ENCODE measurements around the gene PPM1L.

The PPM1L gene

DNA sequence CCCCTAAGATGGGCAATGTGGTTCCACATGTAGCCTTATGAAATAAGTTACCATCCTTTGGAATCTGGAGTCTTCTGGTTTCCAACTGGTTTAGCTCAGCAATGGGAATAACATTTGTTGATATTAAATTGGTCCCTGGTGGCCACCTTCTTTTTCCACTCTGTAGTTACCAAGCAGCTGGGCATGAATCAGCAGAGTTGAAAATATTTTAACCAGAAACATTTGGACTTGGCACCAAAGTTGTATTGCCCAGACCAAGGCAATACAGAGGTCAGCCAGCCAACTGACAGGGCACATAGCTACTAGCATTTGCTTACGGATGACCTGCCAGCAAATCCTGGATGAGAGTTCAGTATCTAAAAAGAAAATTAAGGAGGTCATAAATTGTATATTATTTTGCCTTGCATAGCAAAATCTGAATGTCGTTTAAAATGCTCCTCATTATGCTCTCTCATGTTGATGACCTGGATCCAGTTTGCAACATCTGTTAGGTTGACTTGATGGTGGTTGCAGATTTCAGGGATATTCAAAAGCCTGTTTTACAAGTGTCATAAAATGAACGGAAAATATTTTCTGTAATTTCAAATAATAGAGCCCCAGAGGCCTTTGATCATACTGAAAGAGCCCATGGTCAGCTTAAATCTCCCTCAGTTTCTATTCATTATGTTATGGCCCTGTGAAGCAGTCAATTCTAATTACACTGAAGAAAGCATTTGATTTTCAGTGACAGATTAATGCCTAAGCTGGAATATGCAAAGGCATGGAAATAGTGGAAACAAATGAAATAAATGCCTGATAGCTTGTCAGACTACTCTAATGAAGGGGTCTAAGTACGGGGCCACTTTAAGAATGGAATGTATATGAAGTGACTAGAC lies 54.6 kb downstream of the PPM1L start:
- no peak for DNase-seq

DNA sequence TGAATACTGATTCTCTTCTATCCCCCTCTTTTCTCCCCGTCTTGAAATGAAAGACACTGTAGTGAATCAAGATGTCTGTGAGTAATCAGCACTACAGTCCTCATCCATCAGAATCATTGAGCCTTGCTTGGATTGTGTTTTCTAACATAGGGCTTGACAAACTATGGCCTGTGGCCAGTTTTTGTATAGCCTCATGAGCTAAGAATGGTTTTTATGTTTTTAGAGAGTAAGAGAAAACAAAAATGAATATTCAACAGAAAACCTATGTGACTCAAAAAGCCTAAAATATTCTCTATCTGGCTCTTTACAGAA lies 55.2 kb downstream of the PPM1L start:
- DNase-seq, result no peak

DNA sequence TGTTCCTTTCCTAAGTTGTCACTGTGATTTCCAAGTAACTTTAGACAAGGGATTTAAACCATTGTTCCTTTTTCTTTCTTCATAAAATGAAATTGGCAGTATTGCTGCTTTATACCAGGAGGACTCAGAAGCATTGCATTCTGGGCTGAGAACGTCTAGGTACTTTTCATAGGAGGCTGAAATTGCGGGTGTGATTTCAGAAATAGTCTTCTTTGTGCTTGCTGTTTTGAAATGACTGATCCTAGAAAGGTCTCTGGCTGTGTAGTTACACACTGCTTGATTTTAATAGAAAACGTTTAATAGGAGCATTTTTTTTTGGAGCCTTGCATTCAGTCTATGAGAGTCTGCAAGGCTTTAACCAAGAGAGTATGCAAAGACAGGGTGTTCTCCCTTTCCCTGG lies 56.3 kb downstream of the PPM1L start:
- no peak for DNase-seq

DNA sequence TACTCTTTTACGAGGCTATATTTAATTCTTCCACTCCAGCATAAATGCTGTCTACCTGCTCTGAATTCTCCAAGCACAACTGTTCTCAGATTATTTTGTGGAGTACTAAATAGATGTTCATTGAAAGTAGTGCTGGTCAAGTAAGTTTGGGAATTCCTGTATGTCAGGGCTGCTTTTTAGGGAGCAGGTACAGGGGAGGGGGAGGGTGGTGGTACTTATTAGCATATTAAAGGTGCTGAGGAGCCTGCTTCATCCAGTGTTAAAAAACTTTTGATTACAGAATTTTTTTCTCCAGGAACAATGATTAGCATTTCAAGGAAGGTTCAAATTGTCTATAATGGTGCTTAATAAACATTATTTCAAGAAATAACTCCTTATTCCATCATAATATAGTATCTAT lies 59.2 kb downstream of the PPM1L start:
- DNase-seq, result no peak

DNA sequence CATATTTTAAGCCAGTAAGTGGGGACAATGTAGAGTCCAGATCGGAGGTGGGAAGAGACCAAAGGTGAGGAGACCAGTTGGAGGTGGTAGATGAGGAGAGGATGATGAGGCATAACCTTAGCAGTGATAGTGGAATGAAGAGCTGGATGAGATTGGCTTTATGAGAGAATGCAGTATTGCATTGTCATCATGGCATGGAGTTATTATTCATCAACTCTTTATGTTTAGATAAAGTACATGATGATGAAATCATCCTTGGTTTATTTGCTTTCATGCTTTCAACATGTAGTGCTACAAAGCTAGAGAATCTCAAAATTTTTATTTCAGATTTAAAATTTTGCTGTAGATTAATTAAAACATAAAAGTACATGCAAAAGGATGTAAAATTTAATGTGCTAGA lies 64.0 kb downstream of the PPM1L start:
- no peak for DNase-seq

DNA sequence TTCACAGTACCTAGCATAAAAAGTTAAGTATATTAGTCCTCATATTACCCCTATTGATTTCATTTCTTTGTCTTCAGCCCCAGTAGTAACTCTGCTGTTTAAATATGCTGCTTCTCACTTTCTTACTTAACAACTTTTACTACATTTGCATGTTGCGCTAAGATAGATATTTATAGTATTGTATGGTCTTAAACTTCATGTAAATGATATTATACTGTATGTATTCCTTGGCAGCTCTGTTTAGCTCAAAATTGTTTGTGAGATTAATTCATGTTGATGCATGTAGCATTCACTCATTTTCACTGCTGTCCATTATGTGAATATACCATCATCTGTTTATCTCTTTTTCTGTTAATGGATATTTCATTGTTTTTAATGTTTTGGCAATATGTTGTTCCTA lies 64.4 kb downstream of the PPM1L start:
- no peak for DNase-seq

DNA sequence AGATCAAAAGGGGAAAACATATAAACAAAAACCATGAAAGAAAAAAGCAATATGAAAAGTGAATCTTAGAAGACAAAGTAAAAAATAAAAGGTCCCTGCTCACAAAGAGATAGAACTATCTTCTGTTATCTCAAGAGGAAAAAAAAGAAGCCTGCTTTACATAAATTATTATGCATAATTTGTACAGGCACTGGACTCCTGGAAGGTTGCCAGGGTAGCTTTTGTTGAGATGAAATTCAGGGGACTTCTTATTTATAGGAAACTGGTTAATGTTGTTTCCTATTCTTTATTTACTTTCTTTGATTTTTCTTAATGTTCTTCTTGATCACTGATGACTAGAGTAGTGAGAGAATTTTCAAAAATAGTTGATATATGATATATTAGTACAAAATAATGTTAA lies 66.9 kb downstream of the PPM1L start:
- no peak for DNase-seq

DNA sequence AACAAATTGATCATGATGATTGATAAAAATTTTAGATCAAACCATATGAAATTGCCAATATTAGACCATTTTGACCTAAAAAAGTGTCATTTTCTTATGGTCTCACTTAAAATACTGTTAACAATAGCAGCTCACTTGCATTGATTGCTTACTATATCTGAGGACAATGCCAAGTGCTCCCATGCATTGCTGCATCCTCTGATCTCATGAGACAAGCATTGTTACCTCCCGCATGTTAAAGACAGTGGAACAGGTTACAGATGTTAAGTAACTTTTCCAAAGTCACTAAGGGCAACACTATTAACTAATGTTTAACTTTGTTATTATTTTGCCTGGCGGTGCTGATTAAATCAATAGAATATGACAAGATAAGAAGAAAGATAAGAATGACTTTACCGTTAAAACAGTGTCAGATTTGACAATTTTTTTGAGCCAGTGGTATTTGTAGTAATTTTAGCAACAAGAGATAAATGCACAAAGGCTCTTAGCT lies 69.3 kb downstream of the PPM1L start:
- no peak for DNase-seq

DNA sequence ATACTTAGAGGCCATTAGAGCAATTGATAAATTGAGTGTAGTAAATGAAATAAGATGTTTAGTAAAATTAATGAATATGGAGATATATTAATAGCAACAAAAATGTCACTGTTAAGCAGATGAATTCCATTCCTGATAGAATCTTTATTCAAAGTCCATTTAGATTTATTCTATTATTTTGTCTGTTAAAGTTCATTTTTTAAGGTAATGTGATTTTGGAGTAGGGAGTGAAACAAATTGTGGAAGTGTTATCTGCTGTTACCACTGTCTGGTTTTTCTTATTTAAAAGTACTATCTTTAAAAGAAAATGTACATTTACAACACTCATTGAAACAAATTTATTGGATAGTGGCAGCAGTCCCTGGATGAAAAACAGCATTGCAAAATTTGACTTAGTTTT lies 70.4 kb downstream of the PPM1L start:
- no peak for DNase-seq

DNA sequence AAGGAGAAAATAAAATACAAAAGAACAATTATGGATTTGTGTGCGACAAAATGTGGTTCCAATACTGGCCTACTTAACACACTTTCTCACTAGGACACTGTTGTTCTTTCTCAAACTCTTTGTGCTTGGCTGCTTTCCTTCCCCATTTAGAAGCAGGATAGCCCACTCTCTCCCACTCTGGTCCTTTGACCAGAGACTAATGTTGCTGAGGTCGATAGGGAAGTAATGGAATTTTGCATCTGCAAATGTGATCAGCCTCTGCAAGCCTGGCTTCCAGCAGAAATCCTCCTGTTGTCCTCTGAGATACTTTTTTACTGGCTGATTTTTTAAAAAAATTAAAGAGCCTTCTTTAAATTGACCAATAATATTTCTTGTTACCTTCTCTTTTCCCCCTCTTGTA lies 71.0 kb downstream of the PPM1L start:
- DNase-seq, result no peak

DNA sequence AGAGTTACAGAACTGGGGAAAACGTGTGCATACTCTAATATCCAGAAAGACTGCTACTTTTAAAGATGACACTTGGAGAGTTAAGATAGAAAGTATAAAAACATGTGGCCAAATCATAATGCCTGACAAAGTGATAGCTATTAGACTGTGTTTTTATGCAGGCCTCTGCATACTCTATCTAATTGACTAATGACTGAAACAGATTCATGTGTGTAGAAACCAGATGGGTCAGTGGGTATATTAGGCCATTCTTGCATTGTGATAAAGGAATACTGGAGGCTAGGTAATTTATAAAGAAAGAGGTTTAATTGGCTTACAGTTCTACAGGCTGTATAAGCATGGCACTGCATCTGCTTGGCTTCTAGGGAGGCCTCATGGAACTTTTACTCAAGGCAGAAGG lies 71.5 kb downstream of the PPM1L start:
- no peak for DNase-seq

DNA sequence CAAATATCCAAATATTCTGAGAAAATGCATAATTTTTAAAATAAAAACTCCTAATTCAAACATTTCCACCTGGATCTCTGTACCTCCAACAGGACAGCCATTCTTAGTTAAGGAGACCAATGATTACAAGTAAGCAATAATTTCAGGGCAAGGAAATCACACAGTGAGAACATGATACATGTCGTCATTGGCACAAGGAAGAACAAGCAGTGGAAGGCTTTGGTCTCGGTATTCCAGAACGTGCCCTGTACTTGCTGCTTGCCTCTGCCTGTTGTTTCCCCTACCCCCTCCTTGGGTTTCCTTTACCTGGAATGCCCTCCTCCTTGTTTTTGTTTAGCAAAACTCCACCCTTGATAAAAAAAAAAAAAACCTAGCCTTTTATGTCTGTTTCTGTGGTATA lies 72.8 kb downstream of the PPM1L start:
- DNase-seq, result no peak

DNA sequence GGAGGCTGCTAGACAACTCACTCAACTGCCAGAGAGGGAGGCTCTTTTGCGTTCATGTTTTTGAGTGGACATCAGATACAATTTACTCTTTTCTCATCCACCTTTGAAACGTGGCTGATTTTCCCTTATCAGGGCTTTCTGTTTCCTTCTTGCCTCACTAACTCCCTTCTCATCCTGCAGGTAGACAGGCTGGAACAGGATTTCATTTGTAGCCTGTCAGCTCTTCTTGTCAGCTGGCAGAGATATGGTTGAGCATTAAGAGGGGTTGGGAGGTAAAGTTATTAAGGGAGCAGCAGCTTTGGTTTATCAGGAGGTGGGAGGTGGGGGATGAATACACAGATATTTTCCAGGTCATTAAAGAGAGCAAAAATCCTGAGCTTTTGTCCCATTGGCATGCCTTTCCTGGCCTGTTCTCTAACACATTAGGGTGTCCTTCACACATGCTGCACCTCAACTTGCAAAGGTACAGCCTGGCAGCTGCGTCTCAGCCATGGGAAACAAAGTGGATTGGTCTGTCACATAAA lies 73.5 kb downstream of the PPM1L start:
- no peak for DNase-seq

DNA sequence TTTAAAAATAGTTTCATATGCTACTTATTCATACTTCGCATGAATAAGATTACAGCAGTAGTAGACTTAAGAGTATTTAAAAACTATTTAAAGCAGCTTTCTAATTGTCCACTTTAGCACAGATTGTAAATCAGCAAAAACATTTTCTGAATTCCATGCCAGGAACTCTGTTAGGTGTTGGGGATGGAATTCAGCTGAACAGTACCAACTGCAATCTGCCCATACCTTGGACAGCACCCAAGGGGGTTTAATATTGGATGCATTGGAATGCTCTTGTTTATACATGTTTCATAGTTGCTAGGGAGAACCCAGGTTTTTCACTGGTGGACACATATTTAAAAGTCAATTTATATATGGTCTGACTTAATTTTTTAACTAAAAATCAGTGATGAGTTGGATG lies 74.8 kb downstream of the PPM1L start:
- DNase-seq, result no peak

DNA sequence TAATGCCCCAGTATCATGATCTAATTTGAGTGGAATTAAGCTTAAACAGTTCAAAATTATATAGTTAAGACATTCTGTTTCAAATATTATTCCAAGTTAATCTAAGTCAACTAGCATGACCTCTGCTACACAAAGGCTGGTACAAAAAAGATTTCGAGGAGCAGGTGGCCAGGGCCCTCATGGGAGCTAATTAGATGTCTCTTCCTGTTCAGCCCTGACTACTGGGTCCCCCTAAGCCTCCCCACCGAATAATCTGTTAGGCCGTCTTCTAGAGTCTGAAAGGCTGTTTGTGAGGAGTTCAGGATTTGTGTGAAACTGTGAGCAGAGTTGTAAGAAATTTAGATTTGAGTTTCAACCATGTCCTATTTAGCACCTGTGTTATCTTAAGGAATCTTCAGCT lies 75.4 kb downstream of the PPM1L start:
- DNase-seq, result no peak

DNA sequence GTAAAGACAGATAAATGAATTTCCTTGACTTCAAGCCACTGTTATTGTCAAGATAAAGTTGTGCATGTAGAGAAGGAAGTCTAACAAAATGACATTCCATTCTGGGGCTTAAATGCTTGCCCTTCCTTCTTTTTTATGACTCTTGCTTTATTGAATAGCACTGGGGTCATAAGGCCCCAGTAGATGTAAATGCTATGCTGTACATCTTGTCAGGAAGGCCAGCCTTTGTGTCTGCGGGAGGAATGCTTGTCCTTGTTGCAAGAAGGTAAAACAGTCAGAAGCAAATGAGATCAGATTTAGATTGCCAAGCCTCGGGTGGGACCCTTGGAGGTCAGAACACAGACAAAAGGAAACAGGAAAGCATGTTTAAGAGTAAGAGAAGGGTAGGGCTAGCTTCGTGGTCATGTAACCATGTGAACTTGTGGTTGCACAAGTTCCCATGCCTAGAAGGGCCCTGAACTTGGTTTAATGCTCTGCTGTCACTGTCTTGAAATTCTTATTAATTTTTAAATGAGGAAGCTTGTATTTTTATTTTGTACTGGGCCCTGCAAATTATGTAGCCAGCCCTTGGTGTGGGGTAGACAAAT lies 81.5 kb downstream of the PPM1L start:
- DNase-seq, result peak; percentile 43

DNA sequence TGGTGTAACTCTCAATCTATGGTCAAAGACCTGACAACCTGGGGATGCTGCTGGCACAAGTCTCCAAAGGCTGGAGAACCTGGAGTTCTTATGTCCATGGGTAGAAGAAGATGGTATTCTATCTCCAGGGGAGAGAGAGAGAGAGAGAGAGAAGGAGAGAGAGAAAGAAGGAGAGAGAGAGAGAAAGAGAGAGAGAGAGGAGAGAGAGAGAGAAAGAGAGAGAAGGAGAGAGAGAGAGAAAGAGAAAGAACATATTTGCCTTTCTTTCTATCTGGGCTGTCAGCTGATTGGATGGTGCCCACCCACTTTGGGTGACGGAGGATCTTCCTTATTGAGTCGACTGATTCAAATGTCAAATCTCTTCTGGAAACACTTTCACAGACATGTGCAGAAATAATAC lies 84.6 kb downstream of the PPM1L start:
- DNase-seq, result no peak

DNA sequence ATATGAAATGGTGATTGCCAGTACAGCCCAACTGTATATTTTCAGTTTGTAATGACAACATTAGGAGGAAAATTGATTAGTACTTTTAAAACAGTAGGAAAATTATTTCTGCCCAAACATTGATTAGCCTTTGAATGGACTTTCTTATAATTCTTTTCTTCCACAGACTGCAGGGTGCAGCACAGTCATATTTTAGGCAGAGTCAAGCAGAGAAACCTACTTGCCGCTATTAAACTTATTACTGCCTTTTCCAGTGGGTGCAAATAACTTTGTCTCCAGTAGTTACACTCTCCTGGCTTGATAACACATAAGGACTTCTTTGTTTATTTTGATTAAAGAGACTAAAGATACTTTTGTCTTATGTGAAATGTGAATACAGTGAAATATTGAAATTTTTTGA lies 85.4 kb downstream of the PPM1L start:
- DNase-seq, result no peak

DNA sequence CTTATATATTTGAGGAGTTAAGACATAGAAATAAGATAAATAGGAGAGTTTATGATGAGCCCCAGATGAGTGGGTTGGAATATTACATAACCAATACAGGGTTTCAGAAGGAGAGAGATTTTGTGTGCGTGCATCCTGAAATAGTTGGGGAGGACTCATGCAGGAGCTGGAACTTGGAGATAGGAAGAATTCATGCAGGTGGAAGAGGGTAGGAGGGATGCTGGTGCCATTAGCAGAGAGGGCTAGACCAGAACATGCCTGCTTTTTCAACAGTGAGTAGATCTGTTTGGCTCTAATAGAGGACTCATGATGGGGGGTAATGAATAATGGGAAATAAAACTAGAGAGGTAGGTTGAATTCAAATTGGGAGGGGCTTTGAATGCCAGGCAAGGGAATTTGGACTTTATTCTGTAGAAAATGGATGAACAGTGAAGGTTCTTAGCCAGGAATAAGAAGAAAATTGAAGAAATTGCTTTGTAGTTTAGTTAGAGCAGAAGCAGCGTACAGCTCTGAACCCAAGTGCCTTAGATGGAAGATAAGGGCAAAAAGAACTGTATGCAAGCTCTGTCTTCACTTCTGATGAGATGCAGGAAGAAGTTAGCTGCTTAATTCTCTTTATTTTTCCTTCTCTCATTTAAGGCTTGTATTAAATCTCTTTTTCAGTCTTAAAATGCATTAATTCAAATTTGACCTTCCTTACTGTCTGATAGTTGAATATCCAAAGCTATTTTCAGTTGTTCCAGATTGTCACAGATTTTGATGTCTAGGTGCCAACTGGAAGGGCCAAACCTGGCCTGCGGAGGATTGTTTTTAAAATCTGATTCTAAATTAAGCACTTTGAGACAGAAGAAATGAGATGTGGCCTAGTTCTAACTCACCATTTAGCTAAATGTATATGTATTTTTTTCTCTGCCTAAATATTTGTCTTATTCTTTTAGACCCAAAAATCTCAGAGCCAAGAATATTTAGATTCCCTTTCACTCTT lies 86.3 kb downstream of the PPM1L start:
- DNase-seq, result no peak

DNA sequence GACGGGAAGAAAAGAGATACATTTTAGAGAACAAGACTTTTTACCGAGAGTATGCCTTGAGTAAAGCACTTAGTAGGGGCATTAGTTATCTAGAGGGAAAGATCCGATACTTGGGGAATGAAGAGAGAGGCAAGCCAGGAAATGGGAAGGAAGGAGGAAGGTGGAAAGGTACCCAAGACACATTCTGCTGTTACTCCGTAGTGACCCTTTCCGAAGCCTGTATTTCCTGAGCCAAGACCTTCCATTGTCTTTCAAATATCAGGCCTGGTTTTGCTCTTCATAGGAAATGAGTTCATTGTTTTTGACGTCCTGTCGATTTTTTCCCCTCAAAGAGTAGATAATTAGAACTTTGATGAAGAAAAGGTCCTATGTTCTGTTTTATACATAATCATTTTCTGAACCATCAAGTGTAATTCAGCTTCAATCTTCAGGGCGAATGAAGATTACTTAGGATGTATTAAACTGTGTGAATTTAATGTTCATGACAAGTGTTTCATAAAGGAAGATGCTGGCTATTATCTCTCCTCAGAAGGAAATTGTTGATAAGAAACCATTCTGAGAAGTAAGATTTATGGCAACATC lies 95.7 kb downstream of the PPM1L start:
- no peak for DNase-seq

DNA sequence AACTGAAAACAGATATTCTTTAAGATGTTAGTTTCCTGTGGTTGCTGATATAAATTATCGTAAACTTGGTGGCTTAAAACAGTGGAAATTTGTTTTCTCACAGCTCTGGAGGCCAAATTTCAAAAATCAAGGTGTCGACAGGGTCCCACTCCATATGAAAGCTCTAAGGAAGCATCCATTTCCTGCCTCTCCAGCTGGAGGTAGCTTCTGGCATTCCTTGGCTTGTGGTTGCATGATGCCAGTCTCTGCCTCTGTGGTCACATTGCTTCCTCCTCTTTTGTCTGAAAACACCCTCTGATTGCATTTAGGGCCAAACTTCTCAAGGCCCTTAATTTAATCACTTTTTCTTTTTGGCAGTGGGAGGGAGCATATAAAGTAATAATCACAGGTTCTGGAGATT lies 96.8 kb downstream of the PPM1L start:
- no peak for DNase-seq

DNA sequence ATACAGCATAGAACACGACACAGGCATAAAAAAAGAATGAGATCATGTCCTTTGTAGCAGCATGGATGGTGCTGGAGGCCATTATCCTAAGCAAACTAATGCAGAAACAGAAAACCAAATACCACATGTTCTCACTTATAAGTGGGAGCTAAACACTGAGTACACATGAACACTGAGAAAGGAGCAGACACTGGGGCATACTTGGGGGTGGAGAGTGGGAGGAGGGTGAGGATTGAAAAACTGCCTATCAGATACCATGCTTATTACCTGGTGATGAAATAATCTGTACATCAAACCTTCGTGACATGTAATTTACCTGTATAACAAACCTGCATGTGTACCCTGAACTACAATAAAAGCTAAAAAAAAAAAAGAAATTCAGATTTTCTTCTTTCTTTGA lies 100.4 kb downstream of the PPM1L start:
- no peak for DNase-seq
